Measurements from ENCODE around the gene ATG13.

DNA sequence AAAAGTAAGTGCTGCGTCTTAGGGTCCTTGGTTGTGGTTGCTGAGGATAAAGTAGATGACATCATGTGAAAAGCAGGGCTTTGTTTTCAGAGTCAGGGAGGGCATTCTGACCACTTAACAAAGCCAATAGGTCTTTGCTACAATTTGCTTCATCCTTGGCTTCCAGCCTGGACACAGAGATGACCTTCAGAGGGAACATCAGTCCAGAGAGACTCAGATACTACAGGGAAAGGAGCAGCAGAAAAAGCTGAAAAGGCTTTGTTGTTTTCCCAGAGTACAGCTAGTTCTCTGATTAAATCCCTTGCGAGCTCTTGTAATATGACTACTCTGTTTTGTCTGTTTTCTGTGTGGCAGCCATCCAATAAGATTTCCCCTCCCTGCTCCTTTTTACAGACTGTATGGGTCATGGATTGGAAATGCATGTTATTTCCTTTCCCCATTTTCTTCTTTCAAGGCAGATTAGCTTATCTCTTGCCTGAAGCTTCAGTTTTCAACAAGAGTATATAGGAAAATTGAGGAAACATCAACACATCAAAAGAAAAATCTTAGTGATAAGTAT, 31.9 kb downstream of the ATG13 start:
- no peak for TF ChIP-seq POLR2A (IDR thresholded peaks at IDR 0.05)
- TF ChIP-seq, protein P1, sequence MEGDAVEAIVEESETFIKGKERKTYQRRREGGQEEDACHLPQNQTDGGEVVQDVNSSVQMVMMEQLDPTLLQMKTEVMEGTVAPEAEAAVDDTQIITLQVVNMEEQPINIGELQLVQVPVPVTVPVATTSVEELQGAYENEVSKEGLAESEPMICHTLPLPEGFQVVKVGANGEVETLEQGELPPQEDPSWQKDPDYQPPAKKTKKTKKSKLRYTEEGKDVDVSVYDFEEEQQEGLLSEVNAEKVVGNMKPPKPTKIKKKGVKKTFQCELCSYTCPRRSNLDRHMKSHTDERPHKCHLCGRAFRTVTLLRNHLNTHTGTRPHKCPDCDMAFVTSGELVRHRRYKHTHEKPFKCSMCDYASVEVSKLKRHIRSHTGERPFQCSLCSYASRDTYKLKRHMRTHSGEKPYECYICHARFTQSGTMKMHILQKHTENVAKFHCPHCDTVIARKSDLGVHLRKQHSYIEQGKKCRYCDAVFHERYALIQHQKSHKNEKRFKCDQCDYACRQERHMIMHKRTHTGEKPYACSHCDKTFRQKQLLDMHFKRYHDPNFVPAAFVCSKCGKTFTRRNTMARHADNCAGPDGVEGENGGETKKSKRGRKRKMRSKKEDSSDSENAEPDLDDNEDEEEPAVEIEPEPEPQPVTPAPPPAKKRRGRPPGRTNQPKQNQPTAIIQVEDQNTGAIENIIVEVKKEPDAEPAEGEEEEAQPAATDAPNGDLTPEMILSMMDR (IDR thresholded peaks at IDR 0.05): no peak
